ENCODE data around the gene THSD4. TPM values are rescaled to one million over a fixed set of nuclear protein-coding genes. Genes with fewer than 3 reads are reported as not detected.

The THSD4 gene
- total and polyA plus RNA-seq, 7 donors = 1.4 to 7.8 (median 2.2) TPM

DNA sequence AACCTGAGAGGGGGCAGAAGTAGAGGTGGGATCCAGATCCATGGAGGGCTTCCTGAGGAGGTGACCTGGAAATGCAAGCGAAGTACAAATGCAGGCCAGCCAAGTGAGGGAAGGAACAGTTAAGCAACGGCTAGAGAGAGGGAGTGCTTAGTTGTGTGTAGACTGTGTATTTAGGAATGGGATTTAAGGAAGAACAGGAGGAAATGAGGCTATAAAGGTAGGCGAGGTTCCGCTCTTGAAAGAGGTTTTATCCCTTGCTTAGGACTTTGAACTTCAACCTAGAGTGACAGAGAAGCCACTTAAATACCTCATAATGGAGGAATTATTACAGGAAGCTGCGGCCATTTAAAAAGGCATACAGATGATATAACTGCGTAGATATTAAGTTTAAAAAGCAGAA lies 295.1 kb downstream of the THSD4 start:
- WGBS, 2 donors = 18 to 66% methylated on average over 6 of the region's 6 CpGs

DNA sequence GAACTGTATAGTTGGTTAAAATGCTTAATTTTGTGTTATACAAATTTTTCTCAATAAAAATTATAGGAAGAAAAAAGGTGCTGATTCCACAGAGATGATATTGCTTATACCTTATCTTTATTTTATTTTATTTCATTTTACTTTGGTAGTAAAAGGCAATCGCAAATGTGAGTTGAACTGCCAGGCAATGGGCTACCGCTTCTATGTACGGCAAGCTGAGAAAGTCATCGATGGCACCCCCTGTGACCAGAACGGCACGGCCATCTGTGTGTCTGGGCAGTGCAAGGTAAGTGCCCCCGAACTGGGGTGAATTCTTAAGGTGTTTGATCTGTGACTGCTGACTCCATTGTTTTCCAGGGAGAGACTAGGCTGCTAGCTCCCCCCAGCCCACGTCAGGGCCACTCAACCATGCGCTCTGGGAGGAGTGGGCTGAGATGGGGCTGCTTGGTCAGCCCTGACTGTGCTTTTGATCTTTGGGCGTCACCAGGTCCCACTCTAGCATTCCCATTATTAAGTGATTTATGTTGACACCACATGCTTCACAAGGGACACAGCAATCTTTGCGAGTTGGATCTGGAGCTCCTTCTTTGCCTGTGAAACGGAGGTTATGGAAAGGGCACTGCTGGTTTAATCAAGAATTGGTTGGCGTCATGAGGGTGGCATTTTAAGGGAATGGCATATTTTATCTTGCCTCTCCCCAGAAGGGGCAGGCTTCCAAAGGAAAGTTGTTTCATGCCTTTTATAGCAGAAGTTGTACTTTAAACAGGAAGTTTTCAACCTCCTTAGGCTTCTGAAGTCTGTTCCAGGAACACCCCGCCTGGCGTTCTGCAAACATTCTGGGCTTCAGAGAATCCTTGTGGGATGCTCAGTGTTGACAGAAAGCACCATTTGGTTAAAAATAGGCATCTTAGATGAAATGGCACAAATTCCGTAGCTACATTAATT lies 296.5 kb downstream of the THSD4 start:
- intact Hi-C loops (cut with DNase I) = no loop called here
- 25 to 57% methylated on average over 16 of the region's 16 CpGs for WGBS, 2 donors

More for the DNA sequence above, 295.1 kb downstream of the THSD4 start:
- intact Hi-C loops (cut with DNase I) = no loop called here
- no peaks in the 10 kb centered on the region for H3K9me3 ChIP-seq
- no peaks in the 10 kb centered on the region for H3K36me3 ChIP-seq
- no peak for TF ChIP-seq POLR2AphosphoS5 (IDR thresholded peaks at IDR 0.05)
- TF ChIP-seq, protein P1, sequence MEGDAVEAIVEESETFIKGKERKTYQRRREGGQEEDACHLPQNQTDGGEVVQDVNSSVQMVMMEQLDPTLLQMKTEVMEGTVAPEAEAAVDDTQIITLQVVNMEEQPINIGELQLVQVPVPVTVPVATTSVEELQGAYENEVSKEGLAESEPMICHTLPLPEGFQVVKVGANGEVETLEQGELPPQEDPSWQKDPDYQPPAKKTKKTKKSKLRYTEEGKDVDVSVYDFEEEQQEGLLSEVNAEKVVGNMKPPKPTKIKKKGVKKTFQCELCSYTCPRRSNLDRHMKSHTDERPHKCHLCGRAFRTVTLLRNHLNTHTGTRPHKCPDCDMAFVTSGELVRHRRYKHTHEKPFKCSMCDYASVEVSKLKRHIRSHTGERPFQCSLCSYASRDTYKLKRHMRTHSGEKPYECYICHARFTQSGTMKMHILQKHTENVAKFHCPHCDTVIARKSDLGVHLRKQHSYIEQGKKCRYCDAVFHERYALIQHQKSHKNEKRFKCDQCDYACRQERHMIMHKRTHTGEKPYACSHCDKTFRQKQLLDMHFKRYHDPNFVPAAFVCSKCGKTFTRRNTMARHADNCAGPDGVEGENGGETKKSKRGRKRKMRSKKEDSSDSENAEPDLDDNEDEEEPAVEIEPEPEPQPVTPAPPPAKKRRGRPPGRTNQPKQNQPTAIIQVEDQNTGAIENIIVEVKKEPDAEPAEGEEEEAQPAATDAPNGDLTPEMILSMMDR (IDR thresholded peaks at IDR 0.05) = no peak
- no peak for TF ChIP-seq EP300 (IDR thresholded peaks at IDR 0.05)
- TF ChIP-seq POLR2A (IDR thresholded peaks at IDR 0.05) = no peak
- no peaks in the 10 kb centered on the region for H3K4me1 ChIP-seq
- H3K4me3 ChIP-seq = no peak overlapping the region
- no peak for DNase-seq
- H3K27me3 ChIP-seq = no peaks in the 10 kb centered on the region
- no peak overlapping the region for H3K27ac ChIP-seq

DNA sequence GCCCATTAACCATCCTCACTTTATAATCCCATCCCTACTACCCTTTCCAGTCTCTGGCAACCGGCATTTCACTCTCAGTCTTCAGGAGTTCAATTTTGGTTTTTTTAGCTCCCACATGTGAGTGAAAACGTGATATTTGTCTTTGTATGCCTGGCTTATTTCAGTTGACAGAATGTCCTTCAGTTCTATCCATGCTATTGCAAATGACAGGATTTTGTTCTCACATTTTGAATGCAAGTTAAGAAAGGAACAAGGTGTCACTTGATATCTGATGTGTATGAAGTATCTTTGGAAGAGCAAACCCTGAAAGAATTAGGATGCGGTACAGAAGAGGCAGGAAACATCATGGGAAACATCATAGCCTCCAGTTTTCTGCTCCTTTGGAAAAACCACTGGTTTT lies 298.1 kb downstream of the THSD4 start:
- H3K27ac ChIP-seq = peak overlapping the region in 1 of 4 donors; percentile 55

More for the DNA sequence above, 296.5 kb downstream of the THSD4 start:
- DNase-seq = no peak
- Histone ChIP-seq H3K4me1 (no peaks in the 10 kb centered on the region), H3K4me3 (no peak overlapping the region), H3K27ac (peak overlapping the region in 1 of 4 donors; percentile 48), H3K9me3 (no peaks in the 10 kb centered on the region), H3K36me3 (no peaks in the 10 kb centered on the region), H3K27me3 (no peaks in the 10 kb centered on the region)
- no peak for TF ChIP-seq EP300 (IDR thresholded peaks at IDR 0.05)
- TF ChIP-seq, protein P1 (IDR thresholded peaks at IDR 0.05) = peak in 1 of 4 experiments; percentile 20

DNA sequence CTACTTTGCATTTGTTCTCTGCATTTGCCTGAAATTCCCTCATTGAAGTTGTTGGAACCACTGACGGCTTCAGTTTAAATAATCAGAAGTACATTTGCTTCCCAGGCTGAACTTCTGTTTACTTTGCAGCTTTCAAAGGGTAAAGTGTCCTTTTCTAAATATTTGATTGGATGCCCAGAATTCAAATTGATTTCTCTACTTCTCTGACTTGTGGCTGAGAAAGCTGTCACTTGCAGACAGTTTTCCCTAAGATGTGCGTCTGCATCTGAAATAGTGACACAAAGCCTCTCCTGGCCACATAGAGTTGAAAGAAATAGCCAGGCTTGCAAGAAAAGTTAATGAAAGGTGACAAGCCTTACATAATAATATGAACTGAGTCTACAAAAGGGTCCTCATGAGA lies 299.6 kb downstream of the THSD4 start:
- no peaks in the 10 kb centered on the region for H3K27me3 ChIP-seq
- intact Hi-C loops (cut with DNase I) = no loop called here
- WGBS, 2 donors = 47 to 73% methylated on average over 2 of the region's 2 CpGs
- H3K4me3 ChIP-seq = no peak overlapping the region
- TF ChIP-seq POLR2A (IDR thresholded peaks at IDR 0.05) (no peak), EP300 (IDR thresholded peaks at IDR 0.05) (no peak), POLR2AphosphoS5 (IDR thresholded peaks at IDR 0.05) (no peak)
- TF ChIP-seq, protein P1 (IDR thresholded peaks at IDR 0.05) = no peak
- no peaks in the 10 kb centered on the region for H3K4me1 ChIP-seq
- H3K36me3 ChIP-seq = no peaks in the 10 kb centered on the region
- peak overlapping the region in 1 of 4 donors; percentile 55 for H3K27ac ChIP-seq
- DNase-seq = no peak
- peaks cover 0 to 3% (median 0%) of the 10 kb centered on the region in 4 donors for H3K9me3 ChIP-seq

More for the DNA sequence above, 298.1 kb downstream of the THSD4 start:
- WGBS, 2 donors = 91 to 93% methylated on average over 3 of the region's 3 CpGs
- Histone ChIP-seq H3K4me1 (no peaks in the 10 kb centered on the region), H3K9me3 (peaks cover 0 to 3% (median 0%) of the 10 kb centered on the region in 4 donors), H3K27me3 (no peaks in the 10 kb centered on the region), H3K36me3 (no peaks in the 10 kb centered on the region), H3K4me3 (no peak overlapping the region)
- no peak for DNase-seq
- intact Hi-C loops (cut with DNase I) = no loop called here
- TF ChIP-seq POLR2AphosphoS5 (IDR thresholded peaks at IDR 0.05) (no peak), POLR2A (IDR thresholded peaks at IDR 0.05) (no peak), EP300 (IDR thresholded peaks at IDR 0.05) (no peak)
- TF ChIP-seq, protein P1 (IDR thresholded peaks at IDR 0.05) = no peak

Measured in sigmoid colon (tissue), 7 donors.